NCI-H2227 (cell line): Measurements from ENCODE around the gene TMEM184B.

Experiments
- DNase-seq: peaks from one replicate; lab custom pipeline; 2025; ENCODE audit not compliant: unreplicated experiment; lab: John Stamatoyannopoulos, UW

The TMEM184B gene

GRCh38 chr22:38282397-38282796 is 9.6 kb upstream of the TMEM184B start:
- no peak for DNase-seq

GRCh38 chr22:38276166-38276565 is 3.4 kb upstream of the TMEM184B start:
- no peak for DNase-seq

- DNase-seq: no peak
Measured at GRCh38 chr22:38273135-38273826, 471 bp upstream of the TMEM184B start.

- DNase-seq: peak; percentile 22
Measured at GRCh38 chr22:38271927-38272372, 860 bp downstream of the TMEM184B start.

- DNase-seq: no peak
Measured at GRCh38 chr22:38271101-38271500, 1.7 kb downstream of the TMEM184B start.

GRCh38 chr22:38270091-38270992 is 2.5 kb downstream of the TMEM184B start:
- DNase-seq: no peak

- no peak for DNase-seq
Measured at GRCh38 chr22:38269466-38269865, 3.3 kb downstream of the TMEM184B start.

- DNase-seq: no peak
Measured at GRCh38 chr22:38267086-38267485, 5.7 kb downstream of the TMEM184B start.

- no peak for DNase-seq
Measured at GRCh38 chr22:38266120-38266519, 6.7 kb downstream of the TMEM184B start.

GRCh38 chr22:38264322-38264843 is 8.4 kb downstream of the TMEM184B start:
- DNase-seq: no peak

- DNase-seq: no peak
Measured at GRCh38 chr22:38262051-38262795, 10.6 kb downstream of the TMEM184B start.

GRCh38 chr22:38260761-38261681 is 11.8 kb downstream of the TMEM184B start:
- DNase-seq: peak; percentile 12

- no peak for DNase-seq
Measured at GRCh38 chr22:38259370-38259769, 13.4 kb downstream of the TMEM184B start.

GRCh38 chr22:38258895-38259294 is 13.9 kb downstream of the TMEM184B start:
- DNase-seq: no peak

GRCh38 chr22:38257650-38258250 is 15.1 kb downstream of the TMEM184B start:
- DNase-seq: peak; percentile 10

- DNase-seq: no peak
Measured at GRCh38 chr22:38257181-38257580, 15.6 kb downstream of the TMEM184B start.

- no peak for DNase-seq
Measured at GRCh38 chr22:38255697-38256096, 17.1 kb downstream of the TMEM184B start.

GRCh38 chr22:38251341-38251692 is 21.5 kb downstream of the TMEM184B start:
- DNase-seq: no peak

GRCh38 chr22:38250643-38251340 is 22.0 kb downstream of the TMEM184B start:
- DNase-seq: no peak
